H9 (cell line): ENCODE measurements around the gene LRRC63. TPM values are rescaled to one million over a fixed set of nuclear protein-coding genes. Genes with fewer than 3 reads are reported as not detected.

Experiments used
- DNase-seq: peaks from one replicate; pipeline ENCODE4 v3.0.0-alpha.2; 2017
- H2AFZ ChIP-seq: one replicate; pipeline ENCODE4 v1.6.1; 2013; ENCODE audit warnings: mild to moderate bottlenecking, low read length, control low read depth, moderate library complexity
- H2AK5ac ChIP-seq: 2 replicates; pipeline ENCODE4 v1.6.1; 2013; ENCODE audit warnings: low read length, control low read depth, mixed read lengths; ENCODE audit not compliant: insufficient read length
- H2BK120ac ChIP-seq: one replicate; pipeline ENCODE4 v1.6.1; 2013; ENCODE audit warnings: low read depth, mild to moderate bottlenecking, low read length, control low read depth, inconsistent platforms; ENCODE audit not compliant: poor library complexity, severe bottlenecking
- H2BK12ac ChIP-seq: 2 replicates; pipeline ENCODE4 v1.6.1; 2013; ENCODE audit warnings: low read length, control low read depth, mixed read lengths, low read depth; ENCODE audit not compliant: insufficient read length
- H2BK15ac ChIP-seq: 2 replicates; pipeline ENCODE4 v1.6.1; 2013; ENCODE audit warnings: low read depth, low read length, control low read depth
- H2BK20ac ChIP-seq: one replicate; pipeline ENCODE4 v1.6.1; 2013; ENCODE audit warnings: low read depth, mild to moderate bottlenecking, low read length, control low read depth, inconsistent platforms; ENCODE audit not compliant: poor library complexity, severe bottlenecking
- H2BK5ac ChIP-seq: 2 replicates; pipeline ENCODE4 v1.6.1; 2013; ENCODE audit warnings: low read length, control low read depth, mixed read lengths; ENCODE audit not compliant: insufficient read length
- H3K14ac ChIP-seq: 2 replicates; pipeline ENCODE4 v1.6.1; 2013; ENCODE audit warnings: low read length, control low read depth; ENCODE audit not compliant: insufficient read depth
- H3K18ac ChIP-seq: 2 replicates; pipeline ENCODE4 v1.6.1; 2013; ENCODE audit warnings: low read depth, mild to moderate bottlenecking, mixed read lengths, low read length, control low read depth; ENCODE audit not compliant: insufficient read length
- H3K23ac ChIP-seq: 2 replicates; pipeline ENCODE4 v1.6.1; 2013; ENCODE audit warnings: low read length, control low read depth, mixed read lengths, low read depth; ENCODE audit not compliant: insufficient read length
- H3K23me2 ChIP-seq: 2 replicates; pipeline ENCODE4 v1.6.1; 2013; ENCODE audit warnings: low read depth, mild to moderate bottlenecking, mixed read lengths, low read length, control low read depth; ENCODE audit not compliant: insufficient read length, poor library complexity, severe bottlenecking
- H3K27ac ChIP-seq: 2 replicates; pipeline ENCODE4 v1.5.1; 2013; ENCODE audit warnings: low read length, control low read depth, mixed read lengths, low read depth; ENCODE audit not compliant: insufficient read length
- H3K27me3 ChIP-seq: 2 replicates; pipeline ENCODE4 v1.6.1; 2013; ENCODE audit warnings: low read length, control low read depth, inconsistent platforms; ENCODE audit not compliant: insufficient read depth
- H3K4ac ChIP-seq: 2 replicates; pipeline ENCODE4 v1.6.1; 2013; ENCODE audit warnings: low read depth, mild to moderate bottlenecking, control low read depth, inconsistent platforms, low read length, moderate library complexity
- H3K4me1 ChIP-seq: 2 replicates; pipeline ENCODE4 v1.6.1; 2013; ENCODE audit warnings: low read length, control low read depth, inconsistent platforms; ENCODE audit not compliant: insufficient read depth
- H3K4me2 ChIP-seq: 2 replicates; pipeline ENCODE4 v1.6.1; 2013; ENCODE audit warnings: low read length, control low read depth, mixed read lengths; ENCODE audit not compliant: insufficient read length, insufficient read depth
- H3K56ac ChIP-seq: 2 replicates; pipeline ENCODE4 v1.6.1; 2013; ENCODE audit warnings: low read depth, mild to moderate bottlenecking, mixed read lengths, low read length, control low read depth; ENCODE audit not compliant: insufficient read length
- H3K79me1 ChIP-seq: 2 replicates; pipeline ENCODE4 v1.6.1; 2013; ENCODE audit warnings: low read depth, mild to moderate bottlenecking, moderate library complexity, low read length, control low read depth, inconsistent platforms; ENCODE audit not compliant: insufficient read depth, poor library complexity, severe bottlenecking
- H3K79me2 ChIP-seq: 2 replicates; pipeline ENCODE4 v1.6.1; 2013; ENCODE audit warnings: low read length, control low read depth, inconsistent platforms; ENCODE audit not compliant: insufficient read depth
- H3K9ac ChIP-seq: 2 replicates; pipeline ENCODE4 v1.6.1; 2013; ENCODE audit warnings: low read length, control low read depth, mixed read lengths; ENCODE audit not compliant: insufficient read length; ENCODE audit errors: extremely low read depth
- H3K9me3 ChIP-seq: one replicate; pipeline ENCODE4 v1.6.1; 2013; ENCODE audit warnings: low read depth, low read length, inconsistent platforms; ENCODE audit not compliant: control insufficient read depth
- H3T11ph ChIP-seq: one replicate; pipeline ENCODE4 v1.6.1; 2013; ENCODE audit warnings: mild to moderate bottlenecking, low read length, control low read depth, inconsistent platforms
- H4K20me1 ChIP-seq: one replicate; pipeline ENCODE4 v1.6.1; 2013; ENCODE audit not compliant: control insufficient read depth, insufficient read length, insufficient read depth
- H4K5ac ChIP-seq: 2 replicates; pipeline ENCODE4 v1.6.1; 2013; ENCODE audit warnings: low read depth, mild to moderate bottlenecking, mixed read lengths, low read length, control low read depth; ENCODE audit not compliant: insufficient read length
- H4K8ac ChIP-seq: replicated peaks from 2 replicates; pipeline ENCODE4 v1.6.1; 2013; ENCODE audit warnings: low read length, control low read depth, mixed read lengths, low read depth; ENCODE audit not compliant: insufficient read length
- H4K91ac ChIP-seq: 2 replicates; pipeline ENCODE4 v1.6.1; 2013; ENCODE audit warnings: low read depth, mild to moderate bottlenecking, moderate library complexity, mixed read lengths, low read length, control low read depth; ENCODE audit not compliant: insufficient read length
- H3K27ac Mint-ChIP-seq, 3 experiments: 2 replicates in 2 of 3; 3 replicates in 1 of 3; pipeline ENCODE4 v1.8.0; 2020 to 2021; ENCODE audit warnings: mixed read lengths in 3 of 3, mild to moderate bottlenecking in 1 of 3, moderate library complexity in 1 of 3
- H3K27me3 Mint-ChIP-seq: 2 replicates; pipeline ENCODE4 v1.8.0; 2021; ENCODE audit warnings: low read depth, mild to moderate bottlenecking, moderate library complexity, mixed read lengths
- H3K36me3 Mint-ChIP-seq, 3 experiments: 2 replicates in 2 of 3; 3 replicates in 1 of 3; pipeline ENCODE4 v1.8.0; 2020 to 2021; ENCODE audit warnings: low read depth in 3 of 3, mixed read lengths in 3 of 3; ENCODE audit not compliant: insufficient read depth in 1 of 3
- H3K4me1 Mint-ChIP-seq, 2 experiments: 2 replicates each; pipeline ENCODE4 v1.8.0; 2020; ENCODE audit warnings: mixed read lengths in 2 of 2
- H3K4me3 Mint-ChIP-seq, 2 experiments: 2 replicates in 1 of 2; 3 replicates in 1 of 2; pipeline ENCODE4 v1.8.0; 2020 to 2021; ENCODE audit warnings: mild to moderate bottlenecking in 2 of 2, mixed read lengths in 2 of 2, moderate library complexity in 1 of 2
- H3K9me3 Mint-ChIP-seq, 2 experiments: 2 replicates in 1 of 2; 3 replicates in 1 of 2; pipeline ENCODE4 v1.8.0; 2020; ENCODE audit warnings: mild to moderate bottlenecking in 2 of 2, mixed read lengths in 2 of 2, moderate library complexity in 1 of 2
- CTCF ChIP-seq: fragments of 200-600 bp; sonication (generic); conservative IDR thresholded peaks from 3 replicates; pipeline ENCODE4 v1.8.0; 2021; ENCODE audit warnings: antibody characterized with exemption, mild to moderate bottlenecking
- WGBS: extraction: QIAGEN DNeasy Blood & Tissue Kit; methylation state at CpG from one replicate; pipeline ENCODE4 v1.1.7; 2013; ENCODE audit warnings: missing lambda C conversion rate, low lambda C conversion rate, mixed read lengths; ENCODE audit not compliant: insufficient read length; ENCODE audit errors: extremely low coverage; 5-methylcytosine and 5-hydroxymethylcytosine counted together
- total RNA-seq: library from RNA; stranded (reverse); gene quantifications from 2 replicates; pipeline ENCODE4 v1.2.1, GENCODE V29; 2021

LRRC63 gene
- total RNA-seq, 1 experiment from 2014 or later = not detected

- peaks cover 13 to 14% of the 10 kb centered on the region in 2 experiments for H3K4me1 Mint-ChIP-seq
- H3K4ac ChIP-seq = no peak overlapping the region
- H4K5ac ChIP-seq = no peak overlapping the region
- H3K4me3 Mint-ChIP-seq = no peak overlapping the region
- H3K23ac ChIP-seq = no peak overlapping the region
- no peaks in the 10 kb centered on the region for H3K27me3 Mint-ChIP-seq
- H3K56ac ChIP-seq = no peak overlapping the region
- H3K27ac ChIP-seq = no peak overlapping the region
- H4K8ac ChIP-seq = no peak overlapping the region
- no peaks in the 10 kb centered on the region for H3K79me2 ChIP-seq
- WGBS = no CpG with 5 or more reads among the region's 3 CpGs
- no peaks in the 10 kb centered on the region for H4K20me1 ChIP-seq
- H3K23me2 ChIP-seq = no peaks in the 10 kb centered on the region
- H3T11ph ChIP-seq = no peak overlapping the region
- no peak for DNase-seq
- no peak for TF ChIP-seq CTCF
- H2BK15ac ChIP-seq = no peak overlapping the region
- no peaks in the 10 kb centered on the region; the same call in none of the 2 replicates for H3K4me1 ChIP-seq
- no peak overlapping the region for H4K91ac ChIP-seq
- no peaks in the 10 kb centered on the region for H3K27me3 ChIP-seq
- no peak overlapping the region for H3K4me2 ChIP-seq
- H2BK12ac ChIP-seq = no peak overlapping the region
- no peak overlapping the region for H2BK5ac ChIP-seq
- no peaks in the 10 kb centered on the region for H3K9me3 Mint-ChIP-seq
- H3K18ac ChIP-seq = no peak overlapping the region
- no peak overlapping the region for H2AFZ ChIP-seq
- no peak overlapping the region for H3K9ac ChIP-seq
- H3K36me3 Mint-ChIP-seq = no peaks in the 10 kb centered on the region
- no peaks in the 10 kb centered on the region for H3K9me3 ChIP-seq
- H3K14ac ChIP-seq = no peak overlapping the region
- no peak overlapping the region for H2BK20ac ChIP-seq
- no peak overlapping the region for H2AK5ac ChIP-seq
- H3K27ac Mint-ChIP-seq = no peak overlapping the region; a peak in 1 of 7 replicates
- H2BK120ac ChIP-seq = no peak overlapping the region
- no peaks in the 10 kb centered on the region for H3K79me1 ChIP-seq
Measured at GRCh38 chr13:46290434-46290833, 78.7 kb downstream of the LRRC63 start.
